Measurements from ENCODE around the gene QKI. TPM values are rescaled to one million over a fixed set of nuclear protein-coding genes. Genes with fewer than 3 reads are reported as not detected.
A peak's percentile ranks its signal among the peaks of the same experiment; 100 is the strongest.

Gene QKI
- total RNA-seq, 1 donor from 2014 or later, result 88.4 TPM

- Mint-ChIP-seq H3K4me1 (ENCODE audit: low read depth) (peaks cover 37% of the 10 kb centered on the region), H3K4me3 (ENCODE audit: low read depth) (peak overlapping the region; percentile 2), H3K36me3 (ENCODE audit: insufficient read depth) (no peaks in the 10 kb centered on the region), H3K27ac (no peak overlapping the region), H3K27me3 (no peaks in the 10 kb centered on the region), H3K9me3 (ENCODE audit: low read depth) (no peaks in the 10 kb centered on the region)
- TF ChIP-seq CTCF (IDR thresholded peaks at IDR 0.05; ENCODE audit: unreplicated experiment), result no peak
- no peak for DNase-seq (ENCODE audit: low spot score, unreplicated experiment)
These were observed 4.0 kb downstream of the QKI start for GRCh38 chr6:163418311-163419029.

- no peak for DNase-seq (ENCODE audit: low spot score, unreplicated experiment)
- no peaks in the 10 kb centered on the region for H3K9me3 Mint-ChIP-seq (ENCODE audit: low read depth)
- no peak overlapping the region for H3K4me3 Mint-ChIP-seq (ENCODE audit: low read depth)
- H3K4me1 Mint-ChIP-seq (ENCODE audit: low read depth), result peaks cover 38% of the 10 kb centered on the region
- TF ChIP-seq CTCF (IDR thresholded peaks at IDR 0.05; ENCODE audit: unreplicated experiment), result no peak
- H3K27ac Mint-ChIP-seq, result peak overlapping the region; percentile 27
- no peaks in the 10 kb centered on the region for H3K27me3 Mint-ChIP-seq
- no peaks in the 10 kb centered on the region for H3K36me3 Mint-ChIP-seq (ENCODE audit: insufficient read depth)
These were observed 5.1 kb downstream of the QKI start for GRCh38 chr6:163419413-163420288.

- peaks cover 40% of the 10 kb centered on the region for H3K4me1 Mint-ChIP-seq (ENCODE audit: low read depth)
These were observed 5.7 kb downstream of the QKI start for GRCh38 chr6:163420289-163420614.

GRCh38 chr6:163422550-163422949, 8.0 kb downstream of the QKI start:
- no peaks in the 10 kb centered on the region for H3K9me3 Mint-ChIP-seq (ENCODE audit: low read depth)
- H3K4me3 Mint-ChIP-seq (ENCODE audit: low read depth), result no peak overlapping the region
- H3K27me3 Mint-ChIP-seq, result no peaks in the 10 kb centered on the region
- H3K27ac Mint-ChIP-seq, result no peak overlapping the region
- TF ChIP-seq CTCF (IDR thresholded peaks at IDR 0.05; ENCODE audit: unreplicated experiment), result no peak
- peaks cover 36% of the 10 kb centered on the region for H3K4me1 Mint-ChIP-seq (ENCODE audit: low read depth)
- H3K36me3 Mint-ChIP-seq (ENCODE audit: insufficient read depth), result no peaks in the 10 kb centered on the region
- DNase-seq (ENCODE audit: low spot score, unreplicated experiment), result no peak

More at GRCh38 chr6:163420289-163420614, 5.7 kb downstream of the QKI start:
- DNase-seq (ENCODE audit: low spot score, unreplicated experiment), result no peak
- Mint-ChIP-seq H3K27me3 (no peaks in the 10 kb centered on the region), H3K4me3 (ENCODE audit: low read depth) (no peak overlapping the region), H3K9me3 (ENCODE audit: low read depth) (no peaks in the 10 kb centered on the region), H3K27ac (peak overlapping the region; percentile 27), H3K36me3 (ENCODE audit: insufficient read depth) (no peaks in the 10 kb centered on the region)
- no peak for TF ChIP-seq CTCF (IDR thresholded peaks at IDR 0.05; ENCODE audit: unreplicated experiment)

- no peak for DNase-seq (ENCODE audit: low spot score, unreplicated experiment)
- H3K4me3 Mint-ChIP-seq (ENCODE audit: low read depth), result no peak overlapping the region
- no peaks in the 10 kb centered on the region for H3K9me3 Mint-ChIP-seq (ENCODE audit: low read depth)
- peaks cover 31% of the 10 kb centered on the region for H3K4me1 Mint-ChIP-seq (ENCODE audit: low read depth)
- no peaks in the 10 kb centered on the region for H3K27me3 Mint-ChIP-seq
- no peak for TF ChIP-seq CTCF (IDR thresholded peaks at IDR 0.05; ENCODE audit: unreplicated experiment)
- H3K36me3 Mint-ChIP-seq (ENCODE audit: insufficient read depth), result no peaks in the 10 kb centered on the region
- H3K27ac Mint-ChIP-seq, result peak overlapping the region; percentile 50
These were observed 9.2 kb downstream of the QKI start for GRCh38 chr6:163423696-163424095.

All from progenitor cell of endocrine pancreas (in vitro differentiated cells).